NT2/D1 (cell line): Measurements from ENCODE around the gene PIRT.
"Not testable (repeated sequence)": the region's sequence is repeated elsewhere in the genome, so short reads cannot be mapped to it uniquely, and the experiment has no call there.

Experiments
- DNase-seq: peaks from one replicate; pipeline ENCODE4 v3.0.0-alpha.2; 2011; ENCODE audit warnings: low read depth, low spot score
- H3K27me3 ChIP-seq: 2 replicates; pipeline ENCODE4 v1.6.0; 2011; ENCODE audit warnings: mild to moderate bottlenecking; ENCODE audit not compliant: insufficient read length, insufficient read depth
- H3K36me3 ChIP-seq: 2 replicates; pipeline ENCODE4 v1.6.1; 2011; ENCODE audit warnings: mild to moderate bottlenecking, low read length, mixed read lengths; ENCODE audit not compliant: insufficient read depth, insufficient read length
- H3K4me1 ChIP-seq: 2 replicates; pipeline ENCODE4 v1.5.1; 2011; ENCODE audit not compliant: insufficient read depth, insufficient read length
- H3K4me3 ChIP-seq: 2 replicates; pipeline ENCODE4 v1.5.1; 2011; ENCODE audit warnings: low read depth; ENCODE audit not compliant: insufficient read length
- H3K9ac ChIP-seq: 2 replicates; pipeline ENCODE4 v1.6.0; 2011; ENCODE audit warnings: low read depth; ENCODE audit not compliant: insufficient read length
- H3K9me3 ChIP-seq: 2 replicates; pipeline ENCODE4 v1.5.1; 2011; ENCODE audit warnings: mild to moderate bottlenecking, low read length; ENCODE audit not compliant: insufficient read depth
- SUZ12 ChIP-seq: IDR thresholded peaks from 2 replicates; pipeline ENCODE4 v1.6.1; 2011; ENCODE audit not compliant: insufficient read length, insufficient read depth; ENCODE audit errors: extremely low read depth
- YY1 ChIP-seq: IDR thresholded peaks from 2 replicates; pipeline ENCODE4 v1.6.1; 2011; ENCODE audit not compliant: insufficient read length, insufficient read depth
- ZNF274 ChIP-seq: IDR thresholded peaks from 2 replicates; pipeline ENCODE4 v1.6.1; 2011; ENCODE audit warnings: mild to moderate bottlenecking, low read depth, low read length

Gene PIRT

DNA sequence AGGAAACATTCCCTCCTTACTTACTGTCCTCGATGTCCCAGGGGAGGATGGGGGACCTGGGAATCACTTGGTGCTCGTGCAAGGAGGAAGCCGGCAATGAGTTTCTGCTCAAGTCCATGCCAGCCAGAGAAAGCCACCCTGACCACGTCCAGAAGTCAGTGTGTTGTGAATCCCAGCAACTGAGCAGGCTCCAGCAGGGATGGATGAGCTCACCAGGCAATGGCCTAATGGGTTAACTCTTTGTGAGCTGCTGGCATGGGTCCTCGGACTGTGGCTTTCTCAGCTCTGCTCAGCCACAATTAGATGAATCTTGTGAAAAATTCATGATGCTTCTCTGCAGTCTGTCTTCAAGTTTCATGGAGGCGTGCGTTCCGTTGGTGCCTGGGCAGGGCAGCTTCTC is at the start of gene PIRT:
PIRT (minus strand) TSS at position 167 of the 400 bp plus-strand sequence. CDS start 12,442 bp downstream, outside the sequence.
- Histone ChIP-seq H3K27me3 (no peaks in the 10 kb centered on the region), H3K9ac (no peak within 1 kb of the TSS), H3K4me1 (no peaks in the 10 kb centered on the region), H3K9me3 (no peaks in the 10 kb centered on the region), H3K36me3 (no peaks in the 10 kb centered on the region), H3K4me3 (no peak within 1 kb of the TSS)
- no peak for TF ChIP-seq SUZ12
- TF ChIP-seq ZNF274 = no peak
- no peak for TF ChIP-seq YY1
- DNase-seq = no peak

GRCh38 chr17:10881959-10882358 is 44.1 kb upstream of the PIRT start:
- no peaks in the 10 kb centered on the region for H3K9me3 ChIP-seq
- H3K4me3 ChIP-seq = no peak overlapping the region
- DNase-seq = no peak
- no peak for TF ChIP-seq SUZ12
- TF ChIP-seq YY1 = no peak
- TF ChIP-seq ZNF274 = no peak
- H3K27me3 ChIP-seq = no peaks in the 10 kb centered on the region
- no peak overlapping the region for H3K9ac ChIP-seq
- no peaks in the 10 kb centered on the region for H3K4me1 ChIP-seq
- no peaks in the 10 kb centered on the region for H3K36me3 ChIP-seq

- no peaks in the 10 kb centered on the region for H3K27me3 ChIP-seq
Observed at GRCh38 chr17:10879190-10879836, 41.4 kb upstream of the PIRT start.

DNA sequence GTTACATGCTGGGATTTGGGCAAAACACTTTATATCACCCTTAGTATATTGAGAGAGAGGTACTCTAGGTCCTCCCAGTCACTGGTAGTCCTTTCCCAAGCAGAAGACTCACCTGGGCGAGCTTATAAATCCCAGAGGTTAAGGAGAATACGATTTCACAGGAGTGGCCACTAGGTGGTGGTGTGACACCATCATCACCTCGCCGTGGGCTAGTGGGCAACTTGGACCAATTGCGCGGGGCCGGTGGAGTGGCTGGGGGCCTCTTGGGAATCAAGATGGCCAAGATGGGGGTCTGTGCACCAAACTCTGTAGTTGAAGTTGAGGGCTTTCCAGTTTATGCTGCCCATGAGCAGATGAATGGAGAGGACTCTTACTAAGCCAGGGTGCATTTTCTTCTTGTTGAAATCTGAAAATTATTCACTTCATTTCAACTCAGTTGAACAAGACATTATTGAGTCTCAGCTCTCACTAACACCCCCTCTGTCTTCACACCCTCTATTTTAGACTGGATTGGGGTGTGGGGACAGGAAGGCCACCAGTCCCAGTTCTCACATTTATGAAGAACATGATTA is 38.2 kb upstream of the PIRT start:
- no peak overlapping the region for H3K4me3 ChIP-seq
- no peaks in the 10 kb centered on the region for H3K4me1 ChIP-seq
- H3K36me3 ChIP-seq = no peaks in the 10 kb centered on the region
- H3K9ac ChIP-seq = no peak overlapping the region
- TF ChIP-seq ZNF274 (no peak), SUZ12 (no peak), YY1 (no peak)
- H3K9me3 ChIP-seq = no peaks in the 10 kb centered on the region
- DNase-seq = peak; percentile 15
- no peaks in the 10 kb centered on the region for H3K27me3 ChIP-seq

More at GRCh38 chr17:10879190-10879836, 41.4 kb upstream of the PIRT start:
- Histone ChIP-seq H3K9ac (no peak overlapping the region), H3K4me1 (no peaks in the 10 kb centered on the region), H3K36me3 (no peaks in the 10 kb centered on the region), H3K4me3 (no peak overlapping the region), H3K9me3 (no peaks in the 10 kb centered on the region)
- TF ChIP-seq SUZ12 (no peak), YY1 (no peak), ZNF274 (no peak)
- peak; percentile 15 for DNase-seq

GRCh38 chr17:10875430-10875851 is 37.6 kb upstream of the PIRT start:
- TF ChIP-seq SUZ12 (no peak), YY1 (no peak), ZNF274 (no peak)
- H3K9me3 ChIP-seq = no peaks in the 10 kb centered on the region
- no peak overlapping the region for H3K9ac ChIP-seq
- peak; percentile 2 for DNase-seq
- no peaks in the 10 kb centered on the region for H3K4me1 ChIP-seq
- H3K27me3 ChIP-seq = no peaks in the 10 kb centered on the region
- no peaks in the 10 kb centered on the region for H3K36me3 ChIP-seq
- H3K4me3 ChIP-seq = no peak overlapping the region

DNA sequence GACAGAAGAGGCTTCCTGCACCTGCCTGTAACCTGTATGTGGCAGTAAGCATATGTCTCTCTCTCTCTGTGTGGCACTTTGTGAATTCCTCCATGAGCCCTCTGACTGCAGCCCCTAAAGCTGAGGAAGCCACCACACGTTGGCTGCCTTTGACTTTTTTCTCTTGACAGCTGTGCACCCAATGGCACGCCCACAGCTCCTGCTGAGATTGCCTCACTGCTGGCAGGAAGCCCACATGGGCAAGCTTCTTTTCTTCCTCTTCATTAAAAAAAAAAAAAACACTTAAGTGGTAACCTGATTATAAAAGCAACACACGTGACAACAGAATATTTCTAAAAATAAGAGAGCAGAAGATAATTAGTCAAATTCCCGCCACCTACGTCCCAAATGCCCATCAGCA is 34.0 kb upstream of the PIRT start:
- Histone ChIP-seq H3K9ac (no peak overlapping the region), H3K27me3 (no peaks in the 10 kb centered on the region), H3K36me3 (no peaks in the 10 kb centered on the region), H3K4me3 (no peak overlapping the region), H3K4me1 (no peaks in the 10 kb centered on the region), H3K9me3 (no peaks in the 10 kb centered on the region)
- TF ChIP-seq YY1 = no peak
- TF ChIP-seq ZNF274 = no peak
- no peak for TF ChIP-seq SUZ12
- DNase-seq = no peak

DNA sequence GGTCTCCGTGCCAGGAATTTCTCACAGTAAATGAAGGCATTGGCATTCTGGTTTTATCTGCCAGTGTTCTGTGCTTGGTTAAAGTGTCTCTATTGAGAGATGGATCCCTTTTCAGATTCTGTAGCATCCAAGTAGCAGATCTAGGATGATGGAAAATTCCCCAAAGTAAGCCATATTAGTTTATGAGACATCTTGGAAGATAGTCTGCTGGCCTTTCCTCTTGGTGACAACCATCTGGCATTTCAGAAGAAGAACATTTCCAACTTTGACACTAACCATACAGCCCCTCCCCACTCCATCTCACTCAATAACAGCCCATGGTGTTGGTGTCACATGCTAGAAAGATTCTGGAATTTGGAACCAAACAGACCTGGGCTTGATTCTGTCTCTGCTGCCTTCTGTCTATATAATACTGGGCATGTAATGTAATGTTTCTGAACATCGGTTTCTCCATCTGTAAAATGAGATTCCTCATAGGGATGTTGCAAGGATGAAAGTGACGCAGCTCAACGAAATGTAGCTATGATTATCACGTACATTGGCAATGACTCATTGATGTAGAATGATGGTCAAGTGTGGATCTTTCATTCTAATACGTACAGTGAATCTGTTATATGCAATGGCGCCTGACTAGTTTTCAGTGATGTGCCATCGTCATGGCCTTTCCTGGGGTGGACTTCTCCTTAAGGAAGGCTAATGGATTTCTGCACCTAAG is 32.6 kb upstream of the PIRT start:
- H3K27me3 ChIP-seq = no peaks in the 10 kb centered on the region
- TF ChIP-seq ZNF274 (no peak), SUZ12 (no peak), YY1 (no peak)
- no peaks in the 10 kb centered on the region for H3K9me3 ChIP-seq
- H3K4me1 ChIP-seq = no peaks in the 10 kb centered on the region
- H3K4me3 ChIP-seq = no peak overlapping the region
- no peaks in the 10 kb centered on the region for H3K36me3 ChIP-seq
- no peak for DNase-seq
- H3K9ac ChIP-seq = no peak overlapping the region

- DNase-seq, H3K4me1 ChIP-seq, H3K9me3 ChIP-seq, H3K4me3 ChIP-seq, H3K9ac ChIP-seq, H3K27me3 ChIP-seq, H3K36me3 ChIP-seq: not testable (repeated sequence)
Observed at GRCh38 chr17:10868744-10869143, 30.9 kb upstream of the PIRT start.
